HG02870 (cell line): Measurements from ENCODE around the gene CNTNAP2.
"Not testable (repeated sequence)": the region's sequence is repeated elsewhere in the genome, so short reads cannot be mapped to it uniquely, and the experiment has no call there.

ENCODE experiments used
- ATAC-seq: cut with Tn5 transposase; IDR thresholded peaks from one replicate; pipeline ENCODE4 v1.9.1; 2021; ENCODE audit warnings: mild to moderate bottlenecking, moderate library complexity; ENCODE audit not compliant: unreplicated experiment

The CNTNAP2 gene

DNA sequence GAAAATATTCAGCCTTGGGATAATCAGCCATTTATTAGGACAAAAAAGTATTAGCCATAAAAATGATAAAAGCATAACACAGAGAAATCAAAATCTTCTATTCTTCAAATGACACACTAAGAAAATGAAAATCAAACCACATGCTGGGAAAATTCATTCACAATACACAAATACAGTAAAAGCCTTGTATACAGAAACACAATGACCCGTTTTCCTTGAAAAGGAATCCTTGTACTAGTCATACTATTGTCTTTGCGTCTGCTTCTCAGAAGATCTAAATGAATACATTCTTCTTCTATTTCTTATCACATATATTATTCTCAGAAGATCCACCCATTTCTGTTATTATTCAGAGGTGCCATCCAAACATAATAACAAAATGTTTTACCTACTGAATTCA, 749.1 kb downstream of the CNTNAP2 start:
- no peak for ATAC-seq

- ATAC-seq: no peak
Observed at GRCh38 chr7:146874722-146875121, 758.1 kb downstream of the CNTNAP2 start.

DNA sequence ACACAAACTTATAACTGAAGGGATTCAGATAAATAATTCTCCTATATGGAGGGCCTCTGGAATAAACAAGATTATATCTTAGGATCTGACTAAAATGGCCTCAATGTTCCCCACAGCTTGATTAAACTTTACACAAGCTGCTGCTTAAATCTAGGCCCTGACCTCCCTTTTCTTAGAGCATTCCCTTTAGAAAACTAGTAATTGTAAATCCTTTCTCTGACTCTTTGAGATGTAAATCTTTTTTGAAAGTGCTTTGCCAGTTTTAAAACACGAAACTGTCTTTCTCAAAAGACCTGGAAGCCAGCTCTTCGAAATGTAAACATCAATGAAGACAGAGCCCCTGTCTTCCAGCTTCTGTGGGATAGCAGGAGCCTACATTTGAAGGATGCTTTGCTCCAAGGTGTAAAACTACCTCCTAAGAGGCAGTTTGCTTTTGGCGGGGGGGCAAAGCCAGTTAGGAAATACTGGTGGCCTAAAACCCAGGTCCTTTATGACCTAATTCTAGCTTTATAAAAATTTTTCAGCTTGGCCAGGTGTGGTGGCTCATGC, 758.7 kb downstream of the CNTNAP2 start:
- ATAC-seq: no peak

GRCh38 chr7:146875981-146876380, 759.4 kb downstream of the CNTNAP2 start:
- no peak for ATAC-seq

DNA sequence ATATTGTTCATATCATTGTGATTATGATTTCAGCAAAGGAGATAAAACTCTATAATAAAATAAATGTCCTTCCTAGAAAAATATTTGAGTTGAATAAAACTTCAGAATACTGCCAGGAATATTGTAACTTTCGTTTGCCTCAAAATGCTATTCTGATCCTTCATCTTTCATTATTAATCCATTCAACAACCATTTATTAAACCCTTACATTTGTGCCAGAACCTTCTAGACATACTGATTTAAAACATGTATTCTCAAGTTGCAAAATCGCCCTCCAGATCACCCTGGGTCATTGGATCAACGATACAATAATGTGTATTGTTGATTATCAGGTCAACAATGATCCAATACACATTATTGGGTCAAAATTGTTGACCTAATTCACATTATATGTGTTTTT, 759.8 kb downstream of the CNTNAP2 start:
- ATAC-seq: no peak

- ATAC-seq: no peak
Observed at GRCh38 chr7:146878901-146879300, 762.3 kb downstream of the CNTNAP2 start.

GRCh38 chr7:146885231-146885630, 768.6 kb downstream of the CNTNAP2 start:
- no peak for ATAC-seq

DNA sequence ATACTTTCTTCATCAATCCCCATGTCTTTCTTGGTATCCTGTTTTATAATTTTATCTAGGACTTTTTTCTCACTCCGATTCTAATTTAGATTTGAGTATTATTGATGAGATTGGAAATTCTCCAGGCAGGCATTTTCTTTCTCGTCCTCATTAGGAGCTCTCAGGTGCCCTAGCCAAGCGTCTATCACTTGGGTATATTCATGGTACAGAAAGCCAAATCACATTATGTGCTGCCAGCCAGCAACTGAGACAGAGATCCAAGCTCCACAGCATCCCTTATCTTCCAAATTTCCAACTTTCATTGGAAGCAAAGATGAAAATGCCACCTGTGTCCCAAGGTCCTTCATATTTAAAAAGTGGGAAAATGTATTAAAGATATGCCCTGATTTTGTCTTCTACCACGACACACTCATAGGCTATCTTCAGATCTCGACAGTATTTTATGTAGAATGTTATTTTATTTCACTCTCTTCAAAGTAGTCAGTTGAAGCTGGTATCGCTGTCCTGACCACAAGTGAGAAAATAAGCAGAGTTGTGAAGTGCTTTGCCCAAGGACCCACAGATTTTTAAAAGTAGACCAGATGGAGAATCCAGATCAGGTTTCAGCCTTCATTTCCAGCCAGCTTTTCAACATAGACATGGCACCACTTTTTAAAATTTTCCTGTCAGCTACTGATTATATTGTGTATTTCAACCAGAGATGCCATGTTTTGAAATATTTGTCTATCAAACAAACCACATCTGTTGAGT, 773.4 kb downstream of the CNTNAP2 start:
- no peak for ATAC-seq

GRCh38 chr7:146892151-146892550, 775.5 kb downstream of the CNTNAP2 start:
- ATAC-seq: no peak

- no peak for ATAC-seq
Observed at GRCh38 chr7:146894927-146895326, 778.3 kb downstream of the CNTNAP2 start.

DNA sequence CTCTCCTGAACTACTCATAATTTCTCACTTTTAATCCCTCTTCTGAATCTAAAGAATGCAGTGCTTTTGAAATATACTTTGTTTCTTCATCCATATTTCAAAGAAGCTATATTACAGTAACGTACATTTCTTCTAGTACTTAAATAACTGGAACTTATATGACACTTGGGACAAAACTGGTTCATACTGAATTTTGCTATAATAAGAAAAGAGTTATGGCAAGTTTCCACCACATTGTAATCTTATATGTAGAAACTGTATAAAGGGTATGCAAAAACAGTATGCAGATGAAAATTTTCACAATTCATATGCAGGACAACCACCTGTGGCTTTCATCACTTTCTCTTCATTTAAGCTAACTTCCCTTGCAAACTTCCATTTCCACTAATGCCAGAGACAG, 785.7 kb downstream of the CNTNAP2 start:
- ATAC-seq: no peak

DNA sequence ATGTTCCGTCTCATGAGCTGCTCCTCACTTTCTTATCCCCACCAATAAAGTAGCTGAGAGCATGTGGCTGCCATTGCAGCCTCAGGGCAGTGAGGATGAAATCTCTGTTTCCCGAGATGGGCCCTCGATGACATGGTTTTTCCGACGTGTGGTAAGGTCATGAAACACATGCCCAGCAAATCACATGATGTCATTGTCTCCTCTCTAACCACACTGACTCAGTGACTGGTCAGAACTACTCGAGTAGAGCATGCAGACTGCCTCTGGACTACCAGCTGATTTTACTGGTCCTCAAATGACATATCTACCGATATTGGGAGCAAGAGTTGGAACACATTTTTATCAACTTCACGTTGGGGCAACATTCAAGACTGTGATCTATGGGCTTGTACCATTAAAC, 786.1 kb downstream of the CNTNAP2 start:
- no peak for ATAC-seq

GRCh38 chr7:146905746-146906145, 789.1 kb downstream of the CNTNAP2 start:
- ATAC-seq: not testable (repeated sequence)

- ATAC-seq: no peak
Observed at GRCh38 chr7:146922782-146923181, 806.2 kb downstream of the CNTNAP2 start.

- no peak for ATAC-seq
Observed at GRCh38 chr7:146926841-146927240, 810.2 kb downstream of the CNTNAP2 start.

- ATAC-seq: no peak
Observed at GRCh38 chr7:146937836-146938235, 821.2 kb downstream of the CNTNAP2 start.

DNA sequence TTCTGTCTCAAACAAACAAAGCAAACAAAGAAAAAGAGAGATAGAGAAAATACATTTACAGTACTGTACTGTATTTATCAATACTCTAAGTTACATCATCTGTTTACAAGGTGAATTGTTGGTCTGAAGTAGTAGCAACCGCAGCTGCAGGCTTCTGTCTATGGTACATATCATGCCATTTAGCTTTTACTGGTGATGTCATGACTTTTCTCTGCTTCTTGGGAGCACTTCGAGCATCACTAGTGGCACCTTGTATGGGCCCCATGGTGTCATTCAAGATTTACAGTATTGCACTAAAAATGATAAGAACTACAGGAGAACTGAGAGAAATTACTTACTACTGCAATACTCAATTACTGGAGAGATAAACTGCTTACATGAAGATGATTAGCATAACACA, 826.9 kb downstream of the CNTNAP2 start:
- ATAC-seq: no peak

- no peak for ATAC-seq
Observed at GRCh38 chr7:146948703-146949102, 832.1 kb downstream of the CNTNAP2 start.

DNA sequence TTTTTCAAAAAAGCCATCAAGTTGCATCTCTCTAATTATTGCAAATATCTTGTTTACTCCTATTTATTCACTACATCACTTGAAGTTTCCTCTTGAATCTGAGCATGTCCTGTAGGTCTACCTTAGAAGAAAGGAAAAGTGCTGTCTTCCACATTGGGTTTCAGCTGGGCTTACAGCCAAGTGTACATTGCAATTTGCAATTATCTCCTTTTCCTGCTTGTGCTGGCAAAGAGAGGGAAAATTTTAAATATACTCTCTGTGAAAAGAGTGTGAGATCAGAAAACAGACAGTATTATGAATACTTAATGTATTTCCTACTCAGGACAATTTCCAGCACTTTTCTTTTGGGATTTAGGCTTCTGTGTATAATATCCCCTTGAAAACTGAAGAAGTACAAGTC, 839.7 kb downstream of the CNTNAP2 start:
- ATAC-seq: no peak

GRCh38 chr7:146956853-146957252, 840.3 kb downstream of the CNTNAP2 start:
- no peak for ATAC-seq

DNA sequence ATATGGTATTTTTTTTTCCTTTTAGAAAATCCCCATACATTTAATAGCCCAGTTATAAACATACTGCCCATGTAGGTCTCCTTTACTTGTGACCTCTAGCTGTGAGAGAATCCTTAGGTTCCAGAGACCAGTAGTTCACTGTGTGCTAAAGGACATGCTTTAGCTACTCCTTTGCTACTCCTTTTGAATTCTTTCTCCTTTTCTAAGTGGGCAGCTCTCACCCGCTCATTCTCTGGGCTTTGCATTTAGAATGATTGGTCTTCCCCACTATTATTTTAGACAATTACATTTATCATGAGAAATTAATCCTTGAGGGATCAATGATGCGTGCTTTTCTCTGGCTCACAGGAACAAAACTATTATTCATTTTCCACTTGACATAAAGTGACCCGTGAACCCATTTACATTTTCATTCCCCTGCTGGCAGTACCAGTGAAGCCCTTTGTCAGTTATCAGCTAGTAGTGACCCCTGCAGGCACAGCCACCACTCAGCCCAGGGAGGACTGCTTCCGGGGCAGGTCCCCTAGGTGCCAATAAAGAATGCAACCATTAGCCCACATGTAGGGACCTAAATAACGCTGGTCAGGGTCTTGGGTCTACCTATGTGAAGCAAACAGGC, 844.3 kb downstream of the CNTNAP2 start:
- no peak for ATAC-seq

GRCh38 chr7:146961617-146962016, 845.0 kb downstream of the CNTNAP2 start:
- ATAC-seq: no peak
